HepG2 (cell line): ENCODE results near the gene C1orf159. TPM values are rescaled to one million over a fixed set of nuclear protein-coding genes. Genes with fewer than 3 reads are reported as not detected.

Source experiments
- ATAC-seq: fragments of 200-7000 bp; cut with Tn5 transposase; 3 replicates; pipeline ENCODE4 v1.9.1; 2020; ENCODE audit warnings: mild to moderate bottlenecking, moderate library complexity
- BruUV-seq: library from RNA; stranded (reverse); fragments of 400-500 nt; replicated peaks from 2 replicates; lab custom pipeline; 2021; lab: Mats Ljungman, UMichigan
- CTCF ChIA-PET: fragments of 300-600 bp; formaldehyde crosslinking; extraction: SDS; loops from one replicate; lab custom pipeline; 2021; ENCODE audit warnings: low total read pairs, inconsistent platforms, low intra/inter-chr PET ratio; lab: Yijun Ruan, JAX
- POLR2A ChIA-PET: fragments of 350-600 bp; sonication (Branson Sonifier 250); formaldehyde crosslinking; loops from one replicate; lab custom pipeline; 2020; ENCODE audit warnings: antibody characterized with exemption, inconsistent platforms; lab: Yijun Ruan, JAX
- DNase-seq: peaks from one replicate; pipeline ENCODE4 v3.0.0-alpha.2; 2015; ENCODE audit warnings: low spot score
- FAIRE-seq: peaks from 3 replicates; lab custom pipeline; 2011; peaks lifted over from hg19 to GRCh38; lab: Jason Lieb, UNC
- H2AFZ ChIP-seq: one replicate; pipeline ENCODE4 v1.6.1; 2011; ENCODE audit warnings: low read length, inconsistent platforms
- H3K27ac ChIP-seq: fragments of 300-600 bp; 3 replicates; pipeline ENCODE4 v1.8.0; 2011; ENCODE audit warnings: mixed run types, mild to moderate bottlenecking, mixed read lengths, low read length, inconsistent platforms; ENCODE audit not compliant: insufficient read depth; ENCODE audit errors: extremely low read length
- H3K27me3 ChIP-seq, 2 experiments: fragments of 200-600 bp in 1 of 2; 2 replicates in 1 of 2; 3 replicates in 1 of 2; pipeline versions ENCODE4 v1.6.0 to v1.8.0; 2011; ENCODE audit warnings: low read length in 2 of 2, mild to moderate bottlenecking in 2 of 2, moderate library complexity in 2 of 2, inconsistent platforms in 1 of 2; ENCODE audit not compliant: insufficient read depth in 2 of 2, control insufficient read depth in 1 of 2
- H3K36me3 ChIP-seq, 2 experiments: fragments of 200-600 bp in 1 of 2; replicated peaks in 1 of 2; 2 replicates in 1 of 2; 3 replicates in 1 of 2; pipeline versions ENCODE4 v1.5.1 to v1.8.0; 2011; ENCODE audit warnings: low read length in 2 of 2, inconsistent platforms in 1 of 2; ENCODE audit not compliant: insufficient read depth in 2 of 2, control insufficient read depth in 1 of 2
- H3K4me1 ChIP-seq: 2 replicates; pipeline ENCODE4 v1.5.1; 2012; ENCODE audit warnings: low read length, inconsistent platforms; ENCODE audit not compliant: insufficient read depth
- H3K4me2 ChIP-seq: 2 replicates; pipeline ENCODE4 v1.6.0; 2011; ENCODE audit warnings: low read depth, low read length, inconsistent platforms
- H3K4me3 ChIP-seq, 3 experiments: fragments of 200-600 bp in 1 of 3; sonication (generic), shearing (Covaris generic) in 1 of 3; replicated peaks in 1 of 3; 2 replicates each; pipeline ENCODE4 v1.5.1; 2011 to 2016; ENCODE audit warnings: low read length in 3 of 3, inconsistent platforms in 2 of 3, low read depth in 2 of 3, mild to moderate bottlenecking in 2 of 3, control low read depth in 1 of 3, mixed read lengths in 1 of 3; ENCODE audit not compliant: insufficient read depth in 1 of 3
- H3K79me2 ChIP-seq: one replicate; pipeline ENCODE4 v1.6.1; 2011; ENCODE audit warnings: low read length, inconsistent platforms; ENCODE audit not compliant: insufficient read depth
- H3K9ac ChIP-seq: 2 replicates; pipeline ENCODE4 v1.6.0; 2011; ENCODE audit warnings: mild to moderate bottlenecking, low read depth, low read length, inconsistent platforms; ENCODE audit not compliant: insufficient read depth
- H3K9me3 ChIP-seq: 2 replicates; pipeline ENCODE4 v1.5.1; 2012; ENCODE audit warnings: mild to moderate bottlenecking, low read length
- H4K20me1 ChIP-seq: 2 replicates; pipeline ENCODE4 v1.6.0; 2011; ENCODE audit warnings: inconsistent platforms, mild to moderate bottlenecking, low read length, moderate library complexity; ENCODE audit not compliant: insufficient read depth
- CEBPB ChIP-seq: IDR thresholded peaks from 2 replicates; pipeline ENCODE4 v1.6.1; 2011; ENCODE audit warnings: low read depth, low read length, improper control_type of control experiment, borderline replicate concordance
- DMAP1 ChIP-seq: IDR thresholded peaks from 2 replicates; pipeline ENCODE4 v1.6.1; 2016
- HNRNPK ChIP-seq: fragments of 200-400 bp; formaldehyde crosslinking; IDR thresholded peaks from 2 replicates; pipeline ENCODE4 v1.6.1; 2018; ENCODE audit warnings: low read length, low read depth, moderate library complexity, mild to moderate bottlenecking; ENCODE audit not compliant: poor library complexity, severe bottlenecking
- HNRNPL ChIP-seq: fragments of 200-400 bp; formaldehyde crosslinking; IDR thresholded peaks from 2 replicates; pipeline ENCODE4 v1.6.1; 2017; ENCODE audit warnings: mild to moderate bottlenecking, low read depth, low read length
- KLF6 ChIP-seq: IDR thresholded peaks from 2 replicates; pipeline ENCODE4 v1.8.0; 2016; ENCODE audit warnings: missing biosample characterization, missing genetic modification reagents
- NONO ChIP-seq, 2 experiments: fragments of 450-650 bp in 1 of 2; sonication (generic) in 1 of 2; formaldehyde crosslinking in 1 of 2; IDR thresholded peaks in 1 of 2; conservative IDR thresholded peaks in 1 of 2; 2 replicates each; pipeline versions ENCODE4 v1.6.1 to v1.8.0; 2017 to 2022; ENCODE audit warnings: mild to moderate bottlenecking in 1 of 2, missing genetic modification reagents in 1 of 2, moderate library complexity in 1 of 2
- NR2C2 ChIP-seq: sonication (generic); formaldehyde crosslinking; IDR thresholded peaks from 2 replicates; pipeline ENCODE4 v1.4.0; 2020; ENCODE audit warnings: missing genetic modification reagents, mild to moderate bottlenecking, moderate library complexity, borderline replicate concordance
- PCBP1 ChIP-seq: fragments of 200-400 bp; formaldehyde crosslinking; IDR thresholded peaks from 2 replicates; pipeline ENCODE4 v1.6.1; 2017; ENCODE audit warnings: mild to moderate bottlenecking, low read depth, low read length, borderline replicate concordance
- RAD21 ChIP-seq: fragments of 450-650 bp; formaldehyde crosslinking; IDR thresholded peaks from 2 replicates; pipeline ENCODE4 v1.5.0; 2020; ENCODE audit warnings: mild to moderate bottlenecking
- RFXAP ChIP-seq: sonication (generic); formaldehyde crosslinking; IDR thresholded peaks from 2 replicates; pipeline ENCODE4 v1.4.0; 2020; ENCODE audit warnings: missing genetic modification reagents, borderline replicate concordance
- RXRB ChIP-seq: IDR thresholded peaks from 2 replicates; pipeline ENCODE4 v1.6.1; 2016; ENCODE audit warnings: borderline replicate concordance, missing genetic modification reagents, missing compliant biosample characterization
- YEATS2 ChIP-seq: sonication (generic); formaldehyde crosslinking; IDR thresholded peaks from 2 replicates; pipeline ENCODE4 v1.4.0; 2020; ENCODE audit warnings: missing genetic modification reagents, borderline replicate concordance
- ZBTB37 ChIP-seq: sonication (generic); formaldehyde crosslinking; IDR thresholded peaks from 2 replicates; pipeline ENCODE4 v1.4.0; 2020; ENCODE audit warnings: mild to moderate bottlenecking, missing genetic modification reagents
- ZNF138 ChIP-seq: sonication (generic); formaldehyde crosslinking; IDR thresholded peaks from 2 replicates; pipeline ENCODE4 v1.5.0; 2020; ENCODE audit warnings: mild to moderate bottlenecking, low read depth, missing genetic modification reagents
- ZNF30 ChIP-seq: sonication (generic); formaldehyde crosslinking; IDR thresholded peaks from 2 replicates; pipeline ENCODE4 v1.5.0; 2020; ENCODE audit warnings: mild to moderate bottlenecking, missing genetic modification reagents
- ZNF547 ChIP-seq: sonication (generic); formaldehyde crosslinking; IDR thresholded peaks from 2 replicates; pipeline ENCODE4 v1.5.1; 2020; ENCODE audit warnings: mild to moderate bottlenecking, missing genetic modification reagents
- ZNF563 ChIP-seq: sonication (generic); formaldehyde crosslinking; IDR thresholded peaks from 2 replicates; pipeline ENCODE4 v1.8.0; 2022; ENCODE audit warnings: mild to moderate bottlenecking, moderate library complexity, missing genetic modification reagents
- ZNF678 ChIP-seq: sonication (generic); formaldehyde crosslinking; IDR thresholded peaks from 2 replicates; pipeline ENCODE4 v1.4.0; 2020; ENCODE audit warnings: mild to moderate bottlenecking, missing genetic modification reagents
- ZNF7 ChIP-seq: IDR thresholded peaks from 2 replicates; pipeline ENCODE4 v1.6.1; 2016; ENCODE audit warnings: missing biosample characterization, missing genetic modification reagents
- ZNF740 ChIP-seq: sonication (generic); formaldehyde crosslinking; IDR thresholded peaks from 2 replicates; pipeline ENCODE4 v1.4.0; 2020; ENCODE audit warnings: missing genetic modification reagents
- WGBS: methylation state at CpG from one replicate; pipeline ENCODE4 v1.1.6; 2017; ENCODE audit warnings: low lambda C conversion rate; 5-methylcytosine and 5-hydroxymethylcytosine counted together
- in situ Hi-C: cut with HindIII; loops from 2 replicates; pipeline ENCODE4 v1.10.0; 2017; ENCODE audit warnings: low pct_unique_long_range_greater_than_20kb; ENCODE audit not compliant: extremely low pct_ligation_motif_present
- intact Hi-C: fragments of 100-400 bp; cut with micrococcal nuclease; formaldehyde crosslinking; loops from one replicate; pipeline ENCODE4 v1.10.0; 2022; ENCODE audit not compliant: unreplicated experiment
- polyA plus RNA-seq, 8 experiments: library from polyadenylated mRNA; depleted of rRNA in 3 of 8; stranded (reverse) in 7 of 8; unstranded in 1 of 8; fragments of >200 nt; fragmentation: Illumina TruSeq in 4 of 8; extraction: Trizol in 4 of 8; gene quantifications; 2 replicates each; pipeline versions ENCODE4 v1.2.1 to v1.2.3, GENCODE V29; 2011 to 2016; ENCODE audit warnings: low read depth in 4 of 8, missing spikeins in 1 of 8, mixed read lengths in 1 of 8; ENCODE audit not compliant: insufficient read depth in 1 of 8
- total RNA-seq, 5 experiments: library from RNA; depleted of rRNA; stranded (reverse); fragments of >200 nt; fragmentation: Illumina TruSeq; extraction: Trizol; gene quantifications; 2 replicates each; pipeline ENCODE4 v1.2.3, GENCODE V29; 2016; ENCODE audit warnings: low read depth in 1 of 5

The C1orf159 gene
- total and polyA plus RNA-seq, 2 of the 13 experiments (the other 11 are each of a cell fraction or from before 2014, with no cell fraction given), result 3.8 to 6.7 TPM

GRCh38 chr1:1116701-1117468 is 996 bp upstream of the C1orf159 start:
- Histone ChIP-seq H3K9ac (no peak overlapping the region), H3K27ac (no peak overlapping the region), H3K36me3 (peaks cover 5 to 7% of the 10 kb centered on the region in 2 experiments; a peak in 3 of 5 replicates), H4K20me1 (no peaks in the 10 kb centered on the region), H3K4me1 (peaks cover 32% of the 10 kb centered on the region), H3K4me3 (peak overlapping the region; percentile 54 to 76 (median 63)), H3K4me2 (peak overlapping the region; percentile 88), H3K27me3 (peaks cover 7 to 37% of the 10 kb centered on the region in 2 experiments; a peak in 4 of 5 replicates), H3K9me3 (peaks cover 10% of the 10 kb centered on the region), H3K79me2 (peaks cover 6% of the 10 kb centered on the region), H2AFZ (no peak overlapping the region)
- intact Hi-C loops (no loop called here), in situ Hi-C loops (no loop called here)
- CTCF ChIA-PET, result no interaction called here
- ATAC-seq (no peak; the same call in 2 of the 3 replicates), DNase-seq (no peak), FAIRE-seq (no peak)
- BruUV-seq, result no TSS peak
- WGBS, result 22% methylated on average over 25 of the region's 47 CpGs
- POLR2A ChIA-PET, result interaction anchor here (0.7 to 1.9 kb wide), 5 partner anchors 8 to 927 kb away, joined by 3 to 9 read pairs (median 5); no protein-coding TSS in a partner anchor
- TF ChIP-seq RXRB (CRISPR knock-in tag) (no peak), NR2C2 (CRISPR knock-in tag) (no peak), ZNF547 (no peak), RAD21 (CRISPR knock-in tag) (0 out of 2 replicates have a peak, but pooled peaks have one; percentile 38), RFXAP (no peak), DMAP1 (CRISPR knock-in tag) (no peak), KLF6 (CRISPR knock-in tag) (no peak), NONO (IDR thresholded peaks at IDR 0.05) (no peak), NONO (CRISPR knock-in tag; conservative IDR thresholded peaks at IDR 0.05) (no peak), ZNF740 (CRISPR knock-in tag) (0 out of 2 replicates have a peak, but pooled peaks have one; percentile 37), ZNF563 (peak; percentile 36; the same call in 1 of the 2 replicates), YEATS2 (no peak), ZNF138 (no peak), ZNF7 (CRISPR knock-in tag) (no peak), HNRNPK (peak; percentile 99), PCBP1 (peak; percentile 81; the same call in 1 of the 2 replicates), HNRNPL (no peak), CEBPB (no peak), ZBTB37 (no peak), ZNF678 (CRISPR knock-in tag) (no peak), ZNF30 (CRISPR knock-in tag) (no peak)
